SH-SY5Y (cell line): ENCODE data around the gene PCAT6.

Experiments used
- GATA2 ChIP-seq: IDR thresholded peaks from 2 replicates; pipeline ENCODE4 v1.6.1; 2011; ENCODE audit warnings: mild to moderate bottlenecking, low read depth, low read length
- GATA3 ChIP-seq: IDR thresholded peaks from 2 replicates; pipeline ENCODE4 v1.6.1; 2011; ENCODE audit warnings: low read depth, mild to moderate bottlenecking, low read length, moderate library complexity

DNA sequence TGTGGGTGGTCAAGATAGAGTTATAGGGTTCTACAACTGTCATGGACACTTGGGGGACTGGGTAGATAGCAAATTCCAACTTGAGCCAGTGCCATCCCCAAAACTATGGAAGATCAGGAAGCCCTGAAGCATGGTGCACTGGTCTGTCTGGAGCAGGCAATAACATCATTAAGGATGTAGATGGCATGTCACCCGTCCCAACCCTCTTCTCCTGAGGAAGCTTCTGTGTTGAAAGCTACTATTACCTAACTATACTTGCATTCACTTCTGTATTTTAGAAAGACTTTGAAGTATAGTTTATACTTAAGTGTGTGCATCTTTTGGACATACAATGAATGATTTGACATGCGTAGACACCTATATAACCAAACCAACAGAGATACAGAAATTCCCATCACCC, 45.3 kb downstream of the PCAT6 start:
- TF ChIP-seq GATA2, result no peak
- no peak for TF ChIP-seq GATA3
